NCI-H2029 (cell line): ENCODE data around the gene TECPR2.
A peak's percentile ranks its signal among the peaks of the same experiment; 100 is the strongest.

Experiments used
- DNase-seq: peaks from one replicate; lab custom pipeline; 2025; lab: John Stamatoyannopoulos, UW

TECPR2 gene

GRCh38 chr14:102464846-102465341 lies 102.2 kb downstream of the TECPR2 start:
- no peak for DNase-seq

- DNase-seq: no peak
Observed at GRCh38 chr14:102469261-102469660, 106.5 kb downstream of the TECPR2 start.

- DNase-seq: no peak
Observed at GRCh38 chr14:102471921-102472790, 109.4 kb downstream of the TECPR2 start.

DNA sequence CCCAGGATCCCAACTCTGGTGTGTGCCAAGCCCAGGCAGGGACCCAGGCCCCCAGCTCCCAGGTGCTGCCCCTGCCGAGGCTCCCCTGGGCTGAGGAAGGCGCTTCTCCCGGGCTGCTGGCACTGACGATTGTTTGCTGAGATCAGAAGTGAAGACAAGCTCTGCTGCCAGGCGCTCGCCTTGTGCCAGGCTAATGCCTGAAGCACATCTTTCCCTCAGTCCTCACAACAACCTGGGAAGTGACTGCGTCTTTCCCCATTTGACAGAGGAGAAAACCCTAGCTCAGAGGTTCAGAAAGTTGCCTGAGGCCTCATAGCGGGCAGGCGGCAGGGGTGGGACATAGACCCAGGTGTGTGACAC lies 110.0 kb downstream of the TECPR2 start:
- no peak for DNase-seq

GRCh38 chr14:102473559-102473958 lies 110.8 kb downstream of the TECPR2 start:
- no peak for DNase-seq

- DNase-seq: peak; percentile 48
Observed at GRCh38 chr14:102474934-102475333, 112.2 kb downstream of the TECPR2 start.

- no peak for DNase-seq
Observed at GRCh38 chr14:102479107-102479506, 116.4 kb downstream of the TECPR2 start.

DNA sequence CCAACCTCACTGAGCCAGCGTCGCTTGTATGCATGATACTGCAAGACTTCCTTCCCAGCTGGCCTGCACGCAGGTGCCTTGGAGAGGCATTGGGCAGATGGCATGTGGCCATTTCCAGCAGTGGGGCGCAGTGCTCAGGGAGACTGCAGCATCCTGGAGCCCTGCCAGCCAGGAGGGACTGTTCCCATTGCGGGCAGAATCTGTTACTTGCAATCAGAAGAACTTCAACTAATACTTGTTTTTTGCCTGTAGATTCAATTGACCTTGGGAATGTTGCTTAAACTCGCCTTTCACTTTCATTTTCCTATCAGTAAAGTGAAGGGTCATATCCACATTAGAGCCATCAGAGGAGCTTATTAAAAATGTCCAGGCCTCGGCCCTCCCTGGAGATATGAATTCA lies 117.0 kb downstream of the TECPR2 start:
- DNase-seq: peak; percentile 49

GRCh38 chr14:102481371-102481770 lies 118.6 kb downstream of the TECPR2 start:
- no peak for DNase-seq

DNA sequence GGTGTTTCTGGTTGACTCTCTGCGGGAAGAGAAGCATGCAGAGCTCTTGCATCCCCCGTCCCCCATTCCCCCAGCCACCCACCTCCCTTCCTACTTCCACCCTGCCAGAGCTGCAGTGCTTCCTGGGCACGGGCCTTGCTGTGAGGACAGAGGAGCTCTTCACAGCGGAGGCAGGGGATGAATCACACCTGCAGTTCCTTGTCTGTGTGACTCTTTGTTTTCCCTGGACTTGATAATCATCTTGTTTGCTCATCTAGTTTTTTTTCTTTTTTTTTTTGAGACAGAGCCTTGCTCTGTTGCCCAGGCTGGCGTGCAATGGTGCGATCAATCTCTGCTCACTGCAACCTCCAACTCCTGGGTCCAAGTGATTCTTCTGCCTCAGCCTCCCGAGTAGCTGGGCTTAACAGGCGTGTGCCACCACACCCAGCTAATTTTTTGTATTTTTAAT lies 119.1 kb downstream of the TECPR2 start:
- DNase-seq: no peak

DNA sequence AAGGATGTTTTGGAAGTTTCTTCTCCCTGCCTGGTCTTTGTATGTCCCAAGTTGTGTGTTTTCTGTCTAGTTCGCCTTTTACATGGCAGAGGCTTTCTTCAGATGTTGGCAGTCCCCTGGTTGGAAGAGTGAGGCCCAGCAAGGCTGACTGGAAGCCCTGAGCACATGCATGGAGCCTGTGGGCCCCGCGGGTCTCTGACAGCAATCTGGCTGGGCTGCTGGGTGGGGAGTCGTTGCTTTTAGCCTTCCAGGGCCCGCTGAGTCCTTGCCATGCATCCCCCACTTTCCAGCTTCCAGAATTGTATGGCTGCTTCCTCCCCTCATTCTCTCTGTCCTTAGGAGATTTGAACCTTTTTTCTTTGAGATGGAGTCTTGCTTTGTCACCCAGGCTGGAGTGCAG lies 121.6 kb downstream of the TECPR2 start:
- no peak for DNase-seq

- no peak for DNase-seq
Observed at GRCh38 chr14:102485693-102486512, 123.2 kb downstream of the TECPR2 start.

- DNase-seq: no peak
Observed at GRCh38 chr14:102486513-102487203, 123.9 kb downstream of the TECPR2 start.

GRCh38 chr14:102487204-102487577 lies 124.5 kb downstream of the TECPR2 start:
- DNase-seq: no peak

- DNase-seq: no peak
Observed at GRCh38 chr14:102490456-102490855, 127.7 kb downstream of the TECPR2 start.

DNA sequence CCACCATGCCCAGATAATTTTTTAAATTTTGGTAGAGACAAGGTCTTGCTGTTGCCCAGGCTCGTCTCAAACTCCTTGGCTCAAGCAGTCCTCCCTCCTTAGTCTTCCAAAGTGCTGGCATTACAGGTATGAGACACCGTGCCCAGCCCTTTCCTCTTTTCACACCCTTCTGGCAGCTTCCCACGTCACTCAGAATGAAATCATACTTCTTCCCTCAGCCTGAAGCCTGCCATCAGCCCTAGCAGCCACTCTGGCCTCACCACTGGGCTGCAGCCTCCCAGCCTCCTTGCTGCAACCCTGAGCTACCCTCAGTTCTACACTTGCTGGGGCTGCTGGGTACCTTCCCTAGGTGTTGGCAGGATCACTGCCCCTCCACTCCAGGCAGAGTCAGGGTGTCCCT lies 128.6 kb downstream of the TECPR2 start:
- no peak for DNase-seq

- DNase-seq: no peak
Observed at GRCh38 chr14:102491786-102492530, 129.2 kb downstream of the TECPR2 start.

- no peak for DNase-seq
Observed at GRCh38 chr14:102492531-102492910, 129.8 kb downstream of the TECPR2 start.

GRCh38 chr14:102493096-102493495 lies 130.4 kb downstream of the TECPR2 start:
- DNase-seq: no peak

DNA sequence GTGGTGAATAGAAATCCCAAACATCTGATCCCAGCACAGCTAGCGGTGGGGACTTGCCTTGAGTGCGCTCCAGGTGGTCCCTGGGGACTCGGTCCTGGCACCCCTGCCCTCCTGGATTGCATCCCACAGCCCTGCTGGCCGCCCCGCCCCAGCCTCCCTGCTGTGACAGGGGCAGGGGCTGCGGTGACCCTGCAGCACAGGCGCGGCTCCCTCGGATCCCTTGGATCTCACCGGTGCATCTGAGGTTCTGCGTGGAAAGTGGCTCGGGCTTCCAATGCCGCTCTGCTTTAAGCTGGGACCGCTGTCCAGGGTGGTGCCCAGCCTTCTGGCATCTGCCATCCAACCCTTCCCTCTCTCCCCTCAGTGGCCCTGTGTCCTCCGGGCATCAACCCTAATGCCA lies 130.8 kb downstream of the TECPR2 start:
- no peak for DNase-seq

DNA sequence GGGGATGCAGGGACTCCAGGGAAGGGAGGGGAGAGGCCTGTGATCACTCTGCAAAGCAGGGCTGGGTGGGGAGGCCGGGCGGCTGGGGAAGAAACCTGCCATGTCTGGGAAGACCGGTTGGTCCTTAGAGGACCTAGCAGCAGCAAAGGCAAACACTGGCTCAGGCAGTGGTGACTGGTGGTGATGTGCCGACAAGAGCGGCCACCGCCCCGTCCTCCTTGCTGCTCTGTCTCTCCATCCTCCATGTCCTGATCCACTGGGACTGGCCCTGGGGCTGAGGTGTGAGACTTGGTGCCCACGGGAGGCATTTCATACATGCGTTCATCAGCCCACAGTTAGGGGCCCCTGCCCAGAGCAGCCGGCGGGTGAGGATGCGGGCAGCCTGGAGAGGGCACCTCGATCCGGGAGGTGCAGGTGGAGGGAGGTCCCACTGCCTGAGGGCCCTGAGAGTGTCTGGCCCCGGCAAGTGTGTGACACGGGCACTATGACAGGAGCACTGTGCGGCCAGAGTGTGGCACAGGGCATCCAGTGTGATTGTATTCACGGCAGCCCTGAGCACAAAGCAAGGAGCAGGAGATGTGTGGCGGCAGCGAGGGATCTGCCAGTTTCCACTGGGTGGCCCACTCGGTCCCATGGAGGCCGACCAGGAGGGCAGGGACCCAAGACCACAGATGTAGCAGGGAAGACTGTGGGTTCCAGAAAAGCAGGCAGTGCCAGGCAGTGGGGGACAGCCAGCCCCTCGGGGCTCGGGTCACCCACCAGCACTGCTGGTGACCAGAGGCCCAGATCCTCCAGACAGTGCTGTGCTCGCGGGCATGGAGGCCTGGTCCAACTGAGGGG lies 133.0 kb downstream of the TECPR2 start:
- no peak for DNase-seq
